SH-SY5Y (cell line): ENCODE data around the gene ZAR1.

Source experiments
- GATA2 ChIP-seq: IDR thresholded peaks from 2 replicates; pipeline ENCODE4 v1.6.1; 2011; ENCODE audit warnings: mild to moderate bottlenecking, low read depth, low read length
- GATA3 ChIP-seq: IDR thresholded peaks from 2 replicates; pipeline ENCODE4 v1.6.1; 2011; ENCODE audit warnings: low read depth, mild to moderate bottlenecking, low read length, moderate library complexity

- TF ChIP-seq GATA2 (no peak), GATA3 (no peak)
Observed at GRCh38 chr4:48478273-48478672, 11.8 kb upstream of the ZAR1 start.
